Right lobe of liver (tissue), 4 donors: ENCODE measurements around the gene PCDH12.

ENCODE experiments used
- CTCF ChIP-seq, 4 donors: fragments of 200-600 bp in 3 of 4; fragments of 450-650 bp in 1 of 4; IDR thresholded peaks; one replicate each; pipeline versions ENCODE4 v1.5.1 to v1.8.0; 2016 to 2022; ENCODE audit warnings: antibody characterized with exemption in 4 of 4, mild to moderate bottlenecking in 2 of 4
- POLR2A ChIP-seq: fragments of 450-650 bp; IDR thresholded peaks from one replicate; pipeline ENCODE4 v1.6.1; 2017; ENCODE audit warnings: antibody characterized with exemption, mild to moderate bottlenecking
- donor health status: DM: no; HTN: no; CAD: no.
- donor health status: DM: no; HTN: no; CAD: no.
- donor health status: DM: no; HTN: yes; CAD: no.

DNA sequence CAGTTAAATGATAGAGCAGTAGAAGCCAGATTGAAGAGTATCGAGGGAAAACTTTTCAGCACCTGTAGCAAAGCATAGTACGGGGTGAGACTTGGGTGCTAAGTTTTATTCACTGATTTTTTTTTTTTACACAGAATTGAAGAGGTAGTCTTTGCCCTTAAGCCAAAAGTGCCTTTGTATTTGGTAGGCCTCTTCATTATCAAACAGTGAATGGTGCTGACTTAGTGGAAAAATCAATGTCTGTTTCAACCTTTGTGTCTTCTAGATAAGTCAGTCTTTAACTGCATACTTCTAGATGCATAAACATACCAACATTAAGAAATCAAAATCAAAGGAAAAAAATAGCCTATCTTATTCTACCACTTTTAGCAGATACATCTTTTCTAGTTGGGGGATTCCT is 24.6 kb upstream of the PCDH12 start:
- TF ChIP-seq CTCF (IDR thresholded peaks at IDR 0.05), result no peak
- TF ChIP-seq POLR2A, result no peak
